HEK293T (cell line): Measurements from ENCODE around the gene PALMD.

Source experiments
- CTCF ChIA-PET: fragments of 350-600 bp; formaldehyde crosslinking; extraction: SDS; loops from one replicate; lab custom pipeline; 2021; ENCODE audit warnings: antibody characterized with exemption, inconsistent platforms; lab: Yijun Ruan, JAX
- POLR2A ChIA-PET: fragments of 350-600 bp; formaldehyde crosslinking; extraction: SDS; loops from one replicate; lab custom pipeline; 2020; ENCODE audit warnings: antibody characterized with exemption, inconsistent platforms; lab: Yijun Ruan, JAX
- DNase-seq: peaks from one replicate; pipeline ENCODE4 v3.0.0; 2012; ENCODE audit warnings: mixed read lengths; ENCODE audit errors: extremely low spot score
- ARNT ChIP-seq: fragments of 450-650 bp; IDR thresholded peaks from 2 replicates; pipeline ENCODE4 v1.6.1; 2017; ENCODE audit warnings: mild to moderate bottlenecking
- BHLHE40 ChIP-seq: fragments of 450-650 bp; IDR thresholded peaks from 2 replicates; pipeline ENCODE4 v1.6.1; 2016; ENCODE audit warnings: mild to moderate bottlenecking, moderate library complexity, borderline replicate concordance
- CTBP1 ChIP-seq: fragments of 450-650 bp; IDR thresholded peaks from 2 replicates; pipeline ENCODE4 v1.6.1; 2016; ENCODE audit warnings: borderline replicate concordance
- ELF4 ChIP-seq: fragments of 450-650 bp; IDR thresholded peaks from 2 replicates; pipeline ENCODE4 v1.6.1; 2017; ENCODE audit warnings: antibody characterized with exemption
- FOXA1 ChIP-seq: fragments of 450-650 bp; IDR thresholded peaks from 2 replicates; pipeline ENCODE4 v1.6.1; 2016; ENCODE audit warnings: mild to moderate bottlenecking
- FOXK2 ChIP-seq: fragments of 450-650 bp; IDR thresholded peaks from 2 replicates; pipeline ENCODE4 v1.6.1; 2016; ENCODE audit warnings: mild to moderate bottlenecking
- FOXM1 ChIP-seq: fragments of 450-650 bp; IDR thresholded peaks from 2 replicates; pipeline ENCODE4 v1.6.1; 2017; ENCODE audit warnings: mild to moderate bottlenecking, borderline replicate concordance
- HDGF ChIP-seq: fragments of 450-650 bp; IDR thresholded peaks from 2 replicates; pipeline ENCODE4 v1.6.1; 2017; ENCODE audit warnings: antibody characterized with exemption, borderline replicate concordance
- L3MBTL2 ChIP-seq: fragments of 450-650 bp; conservative IDR thresholded peaks from 2 replicates; pipeline ENCODE4 v1.6.1; 2016; ENCODE audit warnings: mild to moderate bottlenecking
- LEF1 ChIP-seq: fragments of 450-650 bp; IDR thresholded peaks from 2 replicates; pipeline ENCODE4 v1.6.1; 2017; ENCODE audit warnings: mild to moderate bottlenecking, borderline replicate concordance
- NFRKB ChIP-seq: fragments of 450-650 bp; IDR thresholded peaks from 2 replicates; pipeline ENCODE4 v1.6.1; 2016; ENCODE audit warnings: mild to moderate bottlenecking, moderate library complexity
- PKNOX1 ChIP-seq: fragments of 450-650 bp; IDR thresholded peaks from 2 replicates; pipeline ENCODE4 v1.6.1; 2016
- SP1 ChIP-seq: fragments of 450-650 bp; IDR thresholded peaks from 2 replicates; pipeline ENCODE4 v1.6.1; 2017
- SUZ12 ChIP-seq: fragments of 450-650 bp; IDR thresholded peaks from 2 replicates; pipeline ENCODE4 v1.6.1; 2016; ENCODE audit warnings: mild to moderate bottlenecking
- TARDBP ChIP-seq: fragments of 450-650 bp; IDR thresholded peaks from 2 replicates; pipeline ENCODE4 v1.6.1; 2016
- ZNF384 ChIP-seq: fragments of 450-650 bp; IDR thresholded peaks from 2 replicates; pipeline ENCODE4 v1.6.1; 2016

The PALMD gene

GRCh38 chr1:99696616-99697015, 50.7 kb downstream of the PALMD start:
- DNase-seq: no peak
- ChIA-PET POLR2A (no interaction called here), CTCF (interaction anchor here (2.4 kb wide), 1 partner anchor 11 kb away, joined by 7 read pairs; no protein-coding TSS in a partner anchor)
- TF ChIP-seq BHLHE40 (no peak), SUZ12 (no peak), LEF1 (no peak), PKNOX1 (no peak), FOXK2 (no peak), FOXA1 (no peak), ELF4 (no peak)

- TF ChIP-seq TARDBP: no peak
- CTCF ChIA-PET: no interaction called here
- DNase-seq: no peak
These were observed 51.7 kb downstream of the PALMD start for GRCh38 chr1:99697580-99697979.

GRCh38 chr1:99700020-99700419, 54.1 kb downstream of the PALMD start:
- TF ChIP-seq SUZ12 (no peak), FOXA1 (no peak), LEF1 (no peak), NFRKB (no peak), BHLHE40 (no peak), HDGF (no peak), ARNT (no peak), ELF4 (no peak), CTBP1 (no peak), SP1 (no peak)
- ChIA-PET POLR2A (no interaction called here), CTCF (no interaction called here)
- no peak for DNase-seq

More at GRCh38 chr1:99697580-99697979, 51.7 kb downstream of the PALMD start:
- POLR2A ChIA-PET: no interaction called here

- ChIA-PET CTCF (no interaction called here), POLR2A (no interaction called here)
- no peak for DNase-seq
- TF ChIP-seq ARNT: no peak
- TF ChIP-seq PKNOX1: no peak
- no peak for TF ChIP-seq HDGF
- no peak for TF ChIP-seq L3MBTL2
- TF ChIP-seq FOXA1: no peak
- TF ChIP-seq SUZ12: no peak
- TF ChIP-seq SP1: no peak
- no peak for TF ChIP-seq CTBP1
- TF ChIP-seq FOXK2: no peak
- TF ChIP-seq TARDBP: no peak
- no peak for TF ChIP-seq FOXM1
- no peak for TF ChIP-seq ZNF384
- TF ChIP-seq LEF1: no peak
- no peak for TF ChIP-seq NFRKB
- TF ChIP-seq BHLHE40: no peak
These were observed 56.3 kb downstream of the PALMD start for GRCh38 chr1:99702221-99702620.

- TF ChIP-seq ARNT: no peak
- TF ChIP-seq L3MBTL2: no peak
- no peak for TF ChIP-seq SUZ12
- no peak for TF ChIP-seq ELF4
- no peak for TF ChIP-seq CTBP1
- TF ChIP-seq FOXM1: no peak
- TF ChIP-seq SP1: no peak
- no peak for TF ChIP-seq ZNF384
- TF ChIP-seq FOXA1: no peak
- TF ChIP-seq NFRKB: no peak
- no peak for TF ChIP-seq HDGF
- no peak for TF ChIP-seq BHLHE40
- no peak for TF ChIP-seq LEF1
- POLR2A ChIA-PET: no interaction called here
- CTCF ChIA-PET: interaction anchor here (1.7 kb wide), 1 partner anchor 19 kb away, joined by 5 read pairs; no protein-coding TSS in a partner anchor
- no peak for DNase-seq
These were observed 58.5 kb downstream of the PALMD start for GRCh38 chr1:99704356-99704816.

- DNase-seq: no peak
- TF ChIP-seq FOXM1 (no peak), BHLHE40 (no peak), NFRKB (no peak), SP1 (no peak), TARDBP (no peak), HDGF (no peak), LEF1 (no peak)
- ChIA-PET POLR2A (no interaction called here), CTCF (no interaction called here)
These were observed 59.5 kb downstream of the PALMD start for GRCh38 chr1:99705385-99705784.

GRCh38 chr1:99707535-99708142, 61.7 kb downstream of the PALMD start:
- POLR2A ChIA-PET: no interaction called here
- peak; percentile 67 for DNase-seq
- CTCF ChIA-PET: interaction anchor here (0.8 kb wide), 1 partner anchor 22 kb away, joined by 4 read pairs; no protein-coding TSS in a partner anchor
- no peak for TF ChIP-seq FOXM1
- TF ChIP-seq FOXA1: no peak
- no peak for TF ChIP-seq L3MBTL2

GRCh38 chr1:99710994-99711393, 65.1 kb downstream of the PALMD start:
- ChIA-PET POLR2A (no interaction called here), CTCF (no interaction called here)
- TF ChIP-seq SUZ12: no peak
- TF ChIP-seq FOXA1: no peak
- no peak for TF ChIP-seq BHLHE40
- TF ChIP-seq TARDBP: no peak
- TF ChIP-seq ARNT: no peak
- no peak for TF ChIP-seq PKNOX1
- TF ChIP-seq LEF1: no peak
- no peak for TF ChIP-seq ZNF384
- TF ChIP-seq FOXK2: no peak
- no peak for TF ChIP-seq HDGF
- TF ChIP-seq NFRKB: no peak
- no peak for TF ChIP-seq CTBP1
- TF ChIP-seq L3MBTL2: no peak
- TF ChIP-seq ELF4: no peak
- TF ChIP-seq FOXM1: no peak
- no peak for TF ChIP-seq SP1
- no peak for DNase-seq
